Measurements from ENCODE around the gene PACRG. TPM values are rescaled to one million over a fixed set of nuclear protein-coding genes. Genes with fewer than 3 reads are reported as not detected.

The PACRG gene
- polyA plus RNA-seq, 1 donor (not counting 4 experiments of a cell fraction or from before 2014, with no cell fraction given): 0.31 TPM

GRCh38 chr6:163308629-163309440 is 581.1 kb downstream of the PACRG start:
- dilution Hi-C loops (cut with MboI; ENCODE audit: extremely low pct_ligation_motif_present, low sequenced_read_pairs): no loop called here
- Histone ChIP-seq H3K36me3 (ENCODE audit: control insufficient read depth in 2 of 2, extremely low read depth in 1 of 2, insufficient read depth in 2 of 2, low read length in 2 of 2) (no peaks in the 10 kb centered on the region), H3K9ac (ENCODE audit: control insufficient read depth, extremely low read depth, insufficient read depth, low read length) (peak overlapping the region; percentile 65), H2AFZ (ENCODE audit: control insufficient read depth, low read length) (peak overlapping the region; percentile 67), H3K4me2 (ENCODE audit: control insufficient read depth, extremely low read depth, insufficient read depth, low read depth, low read length) (peak overlapping the region; percentile 52), H3K9me1 (ENCODE audit: control insufficient read depth, extremely low read depth, insufficient read depth, low read length) (no peaks in the 10 kb centered on the region), H3K4me3 (ENCODE audit: control insufficient read depth in 2 of 3, extremely low read depth in 1 of 3, insufficient read depth in 2 of 3, low read depth in 1 of 3, low read length in 3 of 3) (no peak overlapping the region), H3K27ac (ENCODE audit: control insufficient read depth, insufficient read depth, low read length) (peak overlapping the region; percentile 90), H3K79me2 (ENCODE audit: control insufficient read depth, insufficient read depth, low read length) (no peaks in the 10 kb centered on the region), H4K20me1 (ENCODE audit: control insufficient read depth, extremely low read depth, insufficient read depth, low read length) (no peaks in the 10 kb centered on the region), H3K27me3 (ENCODE audit: control insufficient read depth, extremely low read depth, insufficient read depth, low read length) (no peaks in the 10 kb centered on the region), H3K9me3 (ENCODE audit: control insufficient read depth, low read depth, low read length) (no peaks in the 10 kb centered on the region), H3K4me1 (ENCODE audit: control insufficient read depth, extremely low read depth, insufficient read depth, low read length) (peaks cover 30% of the 10 kb centered on the region)
- FAIRE-seq (no peak), DNase-seq (ENCODE audit: low read depth, low spot score) (no peak)
- TF ChIP-seq EZH2 (IDR thresholded peaks at IDR 0.05; ENCODE audit: low read length): no peak

DNA sequence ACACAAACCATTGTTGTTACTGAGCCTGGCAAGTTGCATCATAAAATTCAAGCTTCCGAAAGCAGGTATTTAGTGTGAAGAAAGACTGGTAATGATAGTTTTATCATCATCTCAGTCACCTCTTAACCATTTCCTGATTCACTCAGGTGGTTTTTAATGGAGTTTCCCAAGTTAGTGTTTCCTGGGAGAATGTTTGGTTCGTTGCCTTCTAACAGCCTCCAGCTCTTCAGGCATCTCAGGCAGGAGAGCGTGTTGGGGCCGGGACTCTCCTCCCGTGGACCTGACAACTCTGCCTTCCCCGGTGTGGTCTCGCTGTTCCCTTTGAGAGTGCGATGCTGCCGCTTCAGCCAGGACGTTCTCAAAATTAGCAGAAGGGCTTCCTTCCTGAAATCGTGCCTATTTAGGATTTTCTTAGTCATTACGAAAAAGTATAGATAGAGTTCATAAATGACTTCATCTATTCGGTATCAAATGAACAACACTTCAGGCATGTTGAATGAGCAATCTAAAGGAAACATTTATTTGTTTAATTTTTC is 581.8 kb downstream of the PACRG start:
- H3K9me1 ChIP-seq (ENCODE audit: control insufficient read depth, extremely low read depth, insufficient read depth, low read length): no peaks in the 10 kb centered on the region
- peak overlapping the region; percentile 93 for H2AFZ ChIP-seq (ENCODE audit: control insufficient read depth, low read length)
- peak overlapping the region; percentile 65 for H3K9ac ChIP-seq (ENCODE audit: control insufficient read depth, extremely low read depth, insufficient read depth, low read length)
- peak; percentile 49 for DNase-seq (ENCODE audit: low read depth, low spot score)
- no peaks in the 10 kb centered on the region for H3K79me2 ChIP-seq (ENCODE audit: control insufficient read depth, insufficient read depth, low read length)
- dilution Hi-C loops (cut with MboI; ENCODE audit: extremely low pct_ligation_motif_present, low sequenced_read_pairs): no loop called here
- peak overlapping the region in 1 of 3 experiments; percentile 23 for H3K4me3 ChIP-seq (ENCODE audit: control insufficient read depth in 2 of 3, extremely low read depth in 1 of 3, insufficient read depth in 2 of 3, low read depth in 1 of 3, low read length in 3 of 3)
- peak overlapping the region; percentile 90 for H3K27ac ChIP-seq (ENCODE audit: control insufficient read depth, insufficient read depth, low read length)
- TF ChIP-seq, protein P1, sequence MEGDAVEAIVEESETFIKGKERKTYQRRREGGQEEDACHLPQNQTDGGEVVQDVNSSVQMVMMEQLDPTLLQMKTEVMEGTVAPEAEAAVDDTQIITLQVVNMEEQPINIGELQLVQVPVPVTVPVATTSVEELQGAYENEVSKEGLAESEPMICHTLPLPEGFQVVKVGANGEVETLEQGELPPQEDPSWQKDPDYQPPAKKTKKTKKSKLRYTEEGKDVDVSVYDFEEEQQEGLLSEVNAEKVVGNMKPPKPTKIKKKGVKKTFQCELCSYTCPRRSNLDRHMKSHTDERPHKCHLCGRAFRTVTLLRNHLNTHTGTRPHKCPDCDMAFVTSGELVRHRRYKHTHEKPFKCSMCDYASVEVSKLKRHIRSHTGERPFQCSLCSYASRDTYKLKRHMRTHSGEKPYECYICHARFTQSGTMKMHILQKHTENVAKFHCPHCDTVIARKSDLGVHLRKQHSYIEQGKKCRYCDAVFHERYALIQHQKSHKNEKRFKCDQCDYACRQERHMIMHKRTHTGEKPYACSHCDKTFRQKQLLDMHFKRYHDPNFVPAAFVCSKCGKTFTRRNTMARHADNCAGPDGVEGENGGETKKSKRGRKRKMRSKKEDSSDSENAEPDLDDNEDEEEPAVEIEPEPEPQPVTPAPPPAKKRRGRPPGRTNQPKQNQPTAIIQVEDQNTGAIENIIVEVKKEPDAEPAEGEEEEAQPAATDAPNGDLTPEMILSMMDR (optimal IDR thresholded peaks at IDR 0.05 in 1 of 3, IDR thresholded peaks at IDR 0.05 in 1 of 3, conservative IDR thresholded peaks at IDR 0.05 in 1 of 3; ENCODE audit: extremely low read depth in 1 of 3, insufficient read depth in 2 of 3, low read length in 3 of 3): no peak
- no peak for TF ChIP-seq EZH2 (IDR thresholded peaks at IDR 0.05; ENCODE audit: low read length)
- H4K20me1 ChIP-seq (ENCODE audit: control insufficient read depth, extremely low read depth, insufficient read depth, low read length): no peaks in the 10 kb centered on the region
- no peaks in the 10 kb centered on the region for H3K27me3 ChIP-seq (ENCODE audit: control insufficient read depth, extremely low read depth, insufficient read depth, low read length)
- H3K4me1 ChIP-seq (ENCODE audit: control insufficient read depth, extremely low read depth, insufficient read depth, low read length): peaks cover 30% of the 10 kb centered on the region
- peak overlapping the region; percentile 52 for H3K4me2 ChIP-seq (ENCODE audit: control insufficient read depth, extremely low read depth, insufficient read depth, low read depth, low read length)
- no peaks in the 10 kb centered on the region for H3K36me3 ChIP-seq (ENCODE audit: control insufficient read depth in 2 of 2, extremely low read depth in 1 of 2, insufficient read depth in 2 of 2, low read length in 2 of 2)
- FAIRE-seq: peak; percentile 83
- H3K9me3 ChIP-seq (ENCODE audit: control insufficient read depth, low read depth, low read length): no peaks in the 10 kb centered on the region
